Stimulated activated naive CD8-positive, alpha-beta T cell treated with anti-CD3 and anti-CD28 coated beads, Interleukin-15, Interleukin-2, amounts not matched to agents 100 U/mL and 50 U/mL, for 24 hours (primary cell): ENCODE data around the gene KLK13.

Source experiments
- ATAC-seq: fragments of 150-1000 bp; cut with Tn5 transposase; one replicate; pipeline ENCODE4 v1.10.0; 2021
- DNase-seq: peaks from one replicate; pipeline ENCODE4 v3.0.0; 2021

The KLK13 gene

DNA sequence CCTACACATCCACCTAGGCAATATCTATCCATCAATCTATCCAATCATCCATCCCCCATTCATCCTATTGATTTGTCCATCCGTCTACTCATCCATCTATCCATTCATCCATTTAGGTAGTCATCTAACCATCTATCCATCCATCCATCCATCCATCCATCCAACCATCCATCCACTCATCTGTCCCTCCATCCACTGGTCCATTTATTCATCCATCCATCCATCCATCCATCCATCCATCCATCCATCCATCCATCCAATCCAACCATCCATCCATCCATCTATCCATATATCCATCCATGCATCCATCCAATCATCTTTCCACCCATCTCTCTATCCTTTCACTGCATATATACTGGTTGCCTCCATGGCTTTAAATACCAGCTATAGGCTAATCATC is 3.9 kb downstream of the KLK13 start:
- DNase-seq (no peak), ATAC-seq (no peak)

DNA sequence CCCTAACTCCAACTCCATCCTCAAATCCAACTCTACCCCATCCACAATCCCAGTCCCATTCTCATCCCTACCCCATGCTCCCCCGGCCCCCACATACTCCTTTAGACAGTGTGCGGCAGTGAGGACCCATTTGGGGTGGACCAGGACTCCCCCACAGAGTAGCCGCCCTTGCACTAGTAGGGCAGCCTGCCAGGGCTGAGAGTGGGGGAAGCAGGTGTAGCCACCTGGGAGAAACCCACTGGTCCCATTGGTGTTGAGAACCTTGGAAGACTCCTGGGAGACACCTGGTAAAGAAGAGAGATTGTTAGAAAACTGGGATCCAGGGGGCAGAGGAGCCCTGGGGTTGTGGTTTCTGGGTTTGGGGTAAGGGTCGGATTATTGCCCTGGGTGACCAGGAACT is 4.6 kb downstream of the KLK13 start:
- DNase-seq (no peak), ATAC-seq (no peak)

DNA sequence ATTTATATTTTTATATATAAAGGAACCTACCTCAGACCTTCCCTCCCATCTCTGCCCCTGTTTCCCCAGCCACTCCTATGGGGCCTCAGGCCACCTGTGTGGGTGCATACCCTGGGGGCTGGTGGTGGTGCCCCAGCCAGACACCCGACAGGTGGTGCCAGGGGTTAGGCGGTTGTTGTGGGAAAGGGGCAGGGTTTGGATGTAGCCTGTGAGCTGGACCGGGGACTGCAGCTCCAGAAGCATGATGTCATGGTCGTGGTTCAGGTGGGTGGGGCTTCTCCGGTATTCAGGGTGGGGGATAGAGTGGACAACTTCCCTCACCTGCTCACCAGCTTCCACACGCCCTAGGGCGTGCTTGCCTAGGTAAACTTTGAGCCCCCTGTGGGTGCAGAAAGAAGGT is 5.2 kb downstream of the KLK13 start:
- ATAC-seq (no peak), DNase-seq (no peak)

GRCh38 chr19:51055866-51056265 is 9.0 kb downstream of the KLK13 start:
- DNase-seq (no peak), ATAC-seq (no peak)

- no peak for ATAC-seq
Observed at GRCh38 chr19:51047031-51047335, 17.9 kb downstream of the KLK13 start.

DNA sequence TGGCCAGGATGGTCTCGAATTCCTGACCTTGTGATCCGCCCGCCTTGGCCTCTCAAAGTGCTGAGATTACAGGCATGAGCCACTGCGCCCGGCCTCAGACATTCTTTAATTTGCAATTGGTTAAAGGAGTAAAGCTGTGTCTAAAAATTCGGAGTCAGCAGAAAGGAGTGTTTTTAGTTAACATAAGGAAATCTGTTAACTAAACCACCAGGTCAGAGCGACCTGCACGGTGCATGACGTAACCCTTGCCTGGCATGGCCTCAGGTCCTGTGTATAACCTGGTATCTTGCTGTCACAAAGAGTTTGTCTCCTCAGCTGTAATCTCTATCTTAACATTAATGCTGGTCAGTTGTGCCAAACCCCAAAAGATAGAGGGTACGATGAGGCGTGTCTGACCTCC is 20.6 kb downstream of the KLK13 start:
- DNase-seq (no peak), ATAC-seq (no peak)

More at GRCh38 chr19:51047031-51047335, 17.9 kb downstream of the KLK13 start:
- DNase-seq: no peak

GRCh38 chr19:51043497-51043896 is 21.4 kb downstream of the KLK13 start:
- ATAC-seq (no peak), DNase-seq (no peak)

- ATAC-seq (no peak), DNase-seq (no peak)
Observed at GRCh38 chr19:51040151-51040550, 24.7 kb downstream of the KLK13 start.

DNA sequence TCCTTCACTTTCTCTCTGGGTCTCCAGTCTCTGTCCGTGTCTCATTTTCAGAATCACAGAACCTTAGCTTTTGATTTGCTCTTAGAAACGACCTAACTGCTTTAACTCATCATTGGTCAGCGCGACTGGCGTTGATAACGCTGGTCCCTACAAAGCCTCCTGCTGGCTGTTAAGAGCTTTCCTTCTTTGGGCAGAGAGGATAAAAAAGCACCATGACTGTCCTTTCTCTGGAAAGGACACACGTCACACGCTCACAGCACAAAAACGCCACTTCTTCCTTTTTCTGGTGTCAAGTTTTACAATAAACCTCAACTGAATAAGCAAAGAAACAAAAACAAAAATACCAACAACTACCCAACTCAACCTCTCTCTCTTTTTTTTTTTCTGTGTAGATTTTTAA is 28.4 kb downstream of the KLK13 start:
- ATAC-seq (no peak), DNase-seq (no peak)

DNA sequence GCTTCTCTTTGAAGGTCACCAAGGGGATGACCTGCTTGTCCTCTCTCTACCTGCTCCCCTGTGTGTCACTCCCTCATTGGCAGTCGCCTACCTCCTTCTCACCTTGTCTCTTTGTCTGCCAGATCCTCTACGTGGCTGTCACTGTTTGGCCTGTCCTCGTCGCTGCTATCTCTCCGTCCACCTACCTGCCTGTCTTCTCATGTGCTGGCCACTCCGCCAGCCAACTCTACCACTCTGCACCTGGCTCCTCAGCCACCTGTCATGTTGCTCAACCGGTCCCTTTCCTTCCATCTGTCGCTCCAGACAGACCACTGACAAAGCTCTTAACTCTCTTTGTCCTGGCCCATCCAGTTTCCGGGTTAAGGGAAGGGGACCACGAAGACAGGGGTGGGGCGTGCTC is 30.2 kb downstream of the KLK13 start, which contains the start of gene KLK12:
KLK12 (minus strand) TSS at position 299 of the 400 bp plus-strand sequence. CDS start 381 bp downstream, outside the sequence.
- no peak for ATAC-seq
- no peak for DNase-seq

DNA sequence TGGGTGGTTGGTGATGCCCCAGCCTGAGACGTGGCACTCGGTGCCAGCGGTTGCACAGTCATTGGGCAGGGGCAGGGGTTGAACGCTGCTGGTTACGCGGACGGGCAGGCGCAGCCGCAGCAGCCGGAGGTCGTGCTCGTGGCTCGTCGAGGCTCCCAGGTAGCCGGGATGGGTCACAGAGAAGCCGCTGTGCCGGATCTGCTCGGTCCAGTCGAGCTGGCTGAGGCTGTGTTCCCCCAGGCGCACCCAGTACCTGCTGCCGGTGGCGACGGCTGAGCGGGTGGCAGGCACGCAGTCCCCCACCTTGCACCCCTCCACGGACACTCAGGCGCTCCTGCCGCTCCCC is 33.0 kb downstream of the KLK13 start:
- ATAC-seq: no peak
- no peak for DNase-seq

- DNase-seq: no peak
- ATAC-seq: no peak
Observed at GRCh38 chr19:51031220-51031879, 33.5 kb downstream of the KLK13 start.

- ATAC-seq (no peak), DNase-seq (no peak)
Observed at GRCh38 chr19:51030631-51031030, 34.3 kb downstream of the KLK13 start.

GRCh38 chr19:51029718-51030117 is 35.2 kb downstream of the KLK13 start:
- ATAC-seq: no peak
- DNase-seq: no peak

- no peak for DNase-seq
- no peak for ATAC-seq
Observed at GRCh38 chr19:51027873-51028272, 37.0 kb downstream of the KLK13 start.

DNA sequence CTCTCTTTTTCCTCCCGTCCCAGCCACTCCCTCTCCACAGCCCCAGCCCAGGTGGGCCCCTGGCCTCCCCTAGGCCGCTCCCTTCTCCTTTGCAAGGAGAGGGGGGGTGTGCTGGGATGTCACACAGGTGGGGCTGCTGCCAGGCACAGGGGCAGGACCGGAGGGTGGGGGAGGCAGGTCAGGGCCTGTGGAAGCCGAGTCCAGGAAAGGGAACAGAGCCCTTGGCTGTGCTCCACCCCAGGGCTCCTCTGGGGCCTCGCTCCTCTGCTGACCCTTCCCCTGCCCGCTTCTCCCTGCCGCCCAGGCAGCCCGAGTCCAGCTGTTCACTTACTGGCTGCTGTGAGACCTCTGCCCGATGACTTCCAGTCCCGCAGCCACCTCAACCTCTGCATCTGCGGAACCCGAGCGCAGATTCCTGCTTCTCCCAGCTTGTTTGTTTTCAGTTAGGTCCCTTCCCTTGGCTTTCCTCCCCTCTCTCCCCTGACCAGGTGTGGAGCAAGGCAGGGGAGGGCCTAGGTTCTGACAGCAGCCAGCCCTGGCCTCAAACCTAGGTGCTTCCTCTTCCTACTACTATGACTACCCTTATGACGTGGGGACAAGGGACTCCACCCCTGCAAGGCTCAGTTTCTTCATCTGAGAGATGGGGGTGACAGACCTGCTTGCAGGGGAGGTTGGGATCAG is 37.6 kb downstream of the KLK13 start:
- ATAC-seq (no peak), DNase-seq (no peak)

GRCh38 chr19:51026554-51026831 is 38.4 kb downstream of the KLK13 start, which contains the start of gene KLK11:
TSS of gene KLK11 (minus strand) at chr19:51026616. CDS start at chr19:51025631, 985 bp downstream.
- DNase-seq: no peak

GRCh38 chr19:51025809-51026553 is 38.9 kb downstream of the KLK13 start:
- DNase-seq (no peak), ATAC-seq (no peak)

More at GRCh38 chr19:51026554-51026831, 38.4 kb downstream of the KLK13 start, which contains the start of gene KLK11:
- ATAC-seq: no peak

DNA sequence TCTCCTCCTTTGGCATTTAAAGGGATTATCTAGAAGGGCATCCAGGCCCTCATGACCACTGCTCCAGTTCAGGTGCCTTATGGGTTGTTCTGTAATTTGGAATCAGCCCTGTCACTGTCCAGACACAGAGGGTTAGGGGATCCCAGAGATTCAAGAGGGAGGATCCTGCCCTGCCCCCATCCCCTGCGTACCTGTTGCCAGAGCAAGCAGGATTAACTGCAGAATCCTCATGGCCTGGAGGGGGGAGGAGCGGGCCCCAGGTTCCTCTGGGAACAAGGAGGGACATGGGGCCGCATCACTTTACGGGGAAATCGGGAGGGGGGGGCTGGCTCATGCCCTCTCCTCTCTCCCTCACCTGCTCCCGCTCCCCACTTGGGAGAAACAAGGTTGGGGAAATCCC is 39.5 kb downstream of the KLK13 start:
- DNase-seq: no peak
- no peak for ATAC-seq

DNA sequence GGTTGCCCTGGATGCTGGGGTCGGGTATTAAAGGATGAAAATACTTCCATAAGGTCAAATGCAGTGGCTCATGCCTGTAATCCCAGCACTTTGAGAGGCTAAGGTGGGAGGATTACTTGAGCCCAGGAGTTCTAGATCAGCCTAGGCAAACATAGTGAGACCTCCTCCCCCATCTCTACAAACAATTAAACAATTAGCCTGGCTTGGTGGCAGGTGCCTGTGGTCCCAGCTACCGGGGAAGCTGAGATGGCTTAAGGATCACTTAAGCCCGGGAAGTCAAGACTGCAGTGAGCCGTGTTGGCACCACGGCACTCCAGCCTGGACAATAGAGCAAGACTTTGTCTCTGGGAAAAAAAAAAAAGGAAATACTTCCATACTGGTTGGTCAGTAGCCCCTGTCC is 40.0 kb downstream of the KLK13 start:
- no peak for ATAC-seq

DNA sequence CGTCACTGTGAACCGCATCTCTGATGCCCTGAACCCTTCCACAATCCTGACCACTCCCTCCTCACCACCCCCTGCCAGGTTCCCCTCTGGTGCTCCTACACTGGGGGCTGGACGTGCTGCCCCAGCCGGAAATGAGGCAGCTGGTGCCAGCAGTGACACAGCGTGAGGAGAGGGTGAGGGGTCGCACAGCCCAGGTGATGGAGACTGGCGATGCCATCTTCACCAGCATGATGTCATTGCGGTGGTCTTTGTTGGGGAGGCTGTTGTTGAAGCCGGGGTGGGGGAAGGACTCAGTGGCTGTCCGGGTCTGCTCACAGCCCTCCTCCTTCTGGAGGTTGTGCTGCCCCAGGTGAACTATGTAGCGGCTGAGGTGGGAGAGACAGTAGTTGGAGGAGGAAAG is 40.9 kb downstream of the KLK13 start:
- no peak for ATAC-seq
- DNase-seq: no peak

More for the DNA sequence above, 40.0 kb downstream of the KLK13 start:
- no peak for DNase-seq

GRCh38 chr19:51022526-51022925 is 42.4 kb downstream of the KLK13 start:
- DNase-seq (no peak), ATAC-seq (no peak)

GRCh38 chr19:51020988-51021651 is 43.8 kb downstream of the KLK13 start:
- DNase-seq: no peak
- ATAC-seq: no peak
